Gastrocnemius medialis (tissue), 4 donors: Measurements from ENCODE around the gene SGCG.

Experiments
- CTCF ChIP-seq, 5 experiments: fragments of 450-650 bp in 3 of 5; fragments of 200-600 bp in 2 of 5; sonication (generic) in 2 of 5; IDR thresholded peaks in 4 of 5; conservative IDR thresholded peaks in 1 of 5; 1 replicate in 4 of 5; 2 replicates in 1 of 5; pipeline ENCODE4 v1.5.1; 2016 to 2019; ENCODE audit warnings: antibody characterized with exemption in 5 of 5, mild to moderate bottlenecking in 3 of 5, moderate library complexity in 3 of 5
- POLR2A ChIP-seq, 2 donors: fragments of 450-650 bp; IDR thresholded peaks; one replicate each; pipeline ENCODE4 v1.6.1; 2017; ENCODE audit warnings: antibody characterized with exemption in 2 of 2, mild to moderate bottlenecking in 2 of 2, moderate library complexity in 2 of 2

GRCh38 chr13:23354520-23354919, 173.7 kb downstream of the SGCG start:
- TF ChIP-seq CTCF (IDR thresholded peaks at IDR 0.05 in 4 of 5, conservative IDR thresholded peaks at IDR 0.05 in 1 of 5) (no peak), POLR2A (IDR thresholded peaks at IDR 0.05) (no peak)
